Natural killer cell (primary cell): ENCODE measurements around the gene PHF2. TPM values are rescaled to one million over a fixed set of nuclear protein-coding genes. Genes with fewer than 3 reads are reported as not detected.

Source experiments
- ATAC-seq, 3 donors: fragments of 150-1000 bp in 2 of 3; fragments of 200-7000 bp in 1 of 3; cut with Tn5 transposase; 1 replicate in 1 of 3; 2 replicates in 2 of 3; pipeline ENCODE4 v1.10.0; 2021; ENCODE audit warnings: mild to moderate bottlenecking in 2 of 3, moderate library complexity in 2 of 3
- DNase-seq, 2 donors: peaks; one replicate each; pipeline versions ENCODE4 v3.0.0 to v3.0.0-alpha.2; 2013 to 2021; ENCODE audit warnings: mixed read lengths in 1 of 2
- H3K27ac ChIP-seq: one replicate; pipeline ENCODE4 v1.5.1; 2013; ENCODE audit warnings: mild to moderate bottlenecking, low read length
- H3K27me3 ChIP-seq: one replicate; pipeline ENCODE4 v1.6.1; 2013; ENCODE audit warnings: low read length; ENCODE audit not compliant: control insufficient read depth, insufficient read depth
- H3K36me3 ChIP-seq: one replicate; pipeline ENCODE4 v1.6.1; 2013; ENCODE audit warnings: low read length; ENCODE audit not compliant: control insufficient read depth, insufficient read depth
- H3K4me1 ChIP-seq: one replicate; pipeline ENCODE4 v1.6.1; 2013; ENCODE audit warnings: low read length; ENCODE audit not compliant: control insufficient read depth, insufficient read depth
- H3K4me3 ChIP-seq: one replicate; pipeline ENCODE4 v1.5.1; 2013; ENCODE audit warnings: low read length
- H3K9me3 ChIP-seq: one replicate; pipeline ENCODE4 v1.6.1; 2013; ENCODE audit warnings: low read length; ENCODE audit not compliant: control insufficient read depth, insufficient read depth
- H3K27ac Mint-ChIP-seq, 2 donors: one replicate each; pipeline ENCODE4 v1.8.0; 2022; ENCODE audit warnings: mild to moderate bottlenecking in 2 of 2, mixed read lengths in 2 of 2, moderate library complexity in 1 of 2
- H3K27me3 Mint-ChIP-seq, 2 donors: one replicate each; pipeline ENCODE4 v1.8.0; 2022; ENCODE audit warnings: low read depth in 2 of 2, mixed read lengths in 2 of 2
- H3K36me3 Mint-ChIP-seq: one replicate; pipeline ENCODE4 v1.8.0; 2022; ENCODE audit warnings: mixed read lengths
- H3K4me1 Mint-ChIP-seq, 2 donors: one replicate each; pipeline ENCODE4 v1.8.0; 2022; ENCODE audit warnings: mixed read lengths in 2 of 2
- H3K4me3 Mint-ChIP-seq: one replicate; pipeline ENCODE4 v1.8.0; 2022; ENCODE audit warnings: mild to moderate bottlenecking, moderate library complexity, mixed read lengths
- H3K9me3 Mint-ChIP-seq, 2 donors: one replicate each; pipeline ENCODE4 v1.8.0; 2022; ENCODE audit warnings: mixed read lengths in 2 of 2
- CTCF ChIP-seq: fragments of 200-600 bp; IDR thresholded peaks from one replicate; pipeline ENCODE4 v1.8.0; 2022; ENCODE audit warnings: antibody characterized with exemption
- WGBS: methylation state at CpG from one replicate; pipeline ENCODE4 v1.1.7; 2013; ENCODE audit warnings: missing lambda C conversion rate; ENCODE audit not compliant: insufficient coverage; 5-methylcytosine and 5-hydroxymethylcytosine counted together
- intact Hi-C: fragments of 100-400 bp; cut with micrococcal nuclease; formaldehyde crosslinking; loops from one replicate; pipeline ENCODE4 v1.14.2; 2022
- total RNA-seq, 4 donors: library from RNA; stranded (reverse); fragments of 120-200 nt in 1 of 4; gene quantifications; one replicate each; pipeline versions ENCODE4 v1.2.3 to v1.2.4, GENCODE V29; 2013 to 2022

Gene PHF2
- total RNA-seq, 3 donors from 2014 or later (not counting 1 experiment from before 2014, with no cell fraction given), result 24.8 to 28.1 (median 26.4) TPM

- no peak for TF ChIP-seq CTCF
- ATAC-seq (no peak), DNase-seq (no peak)
- Histone ChIP-seq H3K4me3 (no peak overlapping the region), H3K9me3 (peaks cover 4% of the 10 kb centered on the region), H3K36me3 (no peaks in the 10 kb centered on the region), H3K27me3 (no peaks in the 10 kb centered on the region), H3K4me1 (no peaks in the 10 kb centered on the region), H3K27ac (no peak overlapping the region)
- intact Hi-C loops, result no loop called here
- Mint-ChIP-seq H3K4me3 (no peak overlapping the region), H3K27ac (no peak overlapping the region), H3K36me3 (no peaks in the 10 kb centered on the region), H3K27me3 (peaks cover 3 to 23% of the 10 kb centered on the region in 2 donors), H3K9me3 (no peaks in the 10 kb centered on the region), H3K4me1 (no peaks in the 10 kb centered on the region)
- WGBS, result 90% methylated on average over 28 of the region's 28 CpGs
These were observed 121.2 kb downstream of the PHF2 start for GRCh38 chr9:93697352-93698139.

DNA sequence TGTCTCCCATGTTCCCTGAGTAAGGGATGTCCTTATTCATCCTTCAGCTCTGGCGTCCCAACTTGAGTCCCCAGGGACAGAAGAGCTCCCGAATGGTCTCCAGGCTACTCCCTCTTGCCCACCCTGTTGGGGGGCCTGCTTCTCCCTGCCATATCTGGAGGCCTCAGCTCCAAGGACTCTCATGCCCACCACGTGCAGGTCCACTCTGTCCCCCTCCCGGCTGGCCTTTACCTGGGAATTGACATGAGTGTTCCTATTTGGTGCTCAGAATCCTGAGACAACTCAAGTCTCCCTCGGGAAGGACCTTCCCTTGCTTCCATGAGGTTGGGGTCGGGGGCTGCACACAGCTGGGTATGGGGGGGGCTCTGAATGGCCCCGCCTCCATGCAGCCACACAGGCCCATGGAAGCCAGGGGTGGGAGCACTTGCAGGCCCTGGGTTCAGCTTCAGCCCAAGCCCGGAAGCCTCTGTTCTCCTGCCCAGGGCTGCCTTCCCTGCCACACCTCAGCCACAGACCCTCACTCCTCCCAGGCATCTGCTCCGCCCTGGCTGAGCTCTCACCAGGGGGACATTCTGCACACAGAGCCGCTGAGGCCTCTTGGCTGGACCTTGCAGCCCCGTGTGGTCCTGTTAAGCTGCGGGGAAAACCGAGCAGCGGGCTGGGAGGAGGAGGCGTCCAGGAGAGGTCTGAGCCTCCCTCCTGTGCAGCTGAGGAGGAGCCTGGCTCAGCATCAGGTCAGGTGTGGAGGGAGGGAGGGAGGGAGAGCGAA lies 121.9 kb downstream of the PHF2 start:
- no peak for TF ChIP-seq CTCF

GRCh38 chr9:93699650-93700049 lies 123.3 kb downstream of the PHF2 start:
- no peak overlapping the region for H3K27ac Mint-ChIP-seq
- WGBS, result 83% methylated on average over 3 of the region's 3 CpGs
- Histone ChIP-seq H3K27me3 (no peaks in the 10 kb centered on the region), H3K36me3 (no peaks in the 10 kb centered on the region), H3K4me1 (no peaks in the 10 kb centered on the region), H3K27ac (no peak overlapping the region), H3K9me3 (peaks cover 4% of the 10 kb centered on the region), H3K4me3 (no peak overlapping the region)
- H3K4me3 Mint-ChIP-seq, result no peak overlapping the region
- ATAC-seq, result no peak
- TF ChIP-seq CTCF, result no peak
- H3K9me3 Mint-ChIP-seq, result peaks cover 0 to 4% of the 10 kb centered on the region in 2 donors
- H3K27me3 Mint-ChIP-seq, result peaks cover 4 to 16% of the 10 kb centered on the region in 2 donors
- DNase-seq, result no peak
- H3K4me1 Mint-ChIP-seq, result no peaks in the 10 kb centered on the region
- intact Hi-C loops, result no loop called here
- peaks cover 7% of the 10 kb centered on the region for H3K36me3 Mint-ChIP-seq

More for the DNA sequence above, 121.9 kb downstream of the PHF2 start:
- no peaks in the 10 kb centered on the region for H3K9me3 Mint-ChIP-seq
- DNase-seq (no peak), ATAC-seq (no peak)
- no peak overlapping the region for H3K4me3 ChIP-seq
- no peak overlapping the region for H3K27ac Mint-ChIP-seq
- H3K4me3 Mint-ChIP-seq, result no peak overlapping the region
- intact Hi-C loops, result no loop called here
- H3K27me3 ChIP-seq, result no peaks in the 10 kb centered on the region
- peaks cover 4% of the 10 kb centered on the region for H3K9me3 ChIP-seq
- no peaks in the 10 kb centered on the region for H3K36me3 ChIP-seq
- no peaks in the 10 kb centered on the region for H3K4me1 Mint-ChIP-seq
- H3K4me1 ChIP-seq, result no peaks in the 10 kb centered on the region
- no peak overlapping the region for H3K27ac ChIP-seq
- no peaks in the 10 kb centered on the region for H3K36me3 Mint-ChIP-seq
- peaks cover 7 to 15% of the 10 kb centered on the region in 2 donors for H3K27me3 Mint-ChIP-seq
- WGBS, result 82% methylated on average over 16 of the region's 16 CpGs
